NCI-H146 treated with DMSO at 0.1 percent for 48 hours (cell line): Measurements from ENCODE around the gene CALHM6.

Experiments
- DNase-seq: peaks from one replicate; lab custom pipeline; 2025; ENCODE audit not compliant: unreplicated experiment; lab: John Stamatoyannopoulos, UW

The CALHM6 gene

GRCh38 chr6:116461331-116461931 is at the start of gene CALHM6:
CALHM6 (plus strand) TSS chr6:116461375; CDS start chr6:116461930, 555 bp downstream.
- DNase-seq: no peak

- DNase-seq: no peak
These were observed 48.9 kb upstream of the CALHM6 start for GRCh38 chr6:116412270-116412669.

DNA sequence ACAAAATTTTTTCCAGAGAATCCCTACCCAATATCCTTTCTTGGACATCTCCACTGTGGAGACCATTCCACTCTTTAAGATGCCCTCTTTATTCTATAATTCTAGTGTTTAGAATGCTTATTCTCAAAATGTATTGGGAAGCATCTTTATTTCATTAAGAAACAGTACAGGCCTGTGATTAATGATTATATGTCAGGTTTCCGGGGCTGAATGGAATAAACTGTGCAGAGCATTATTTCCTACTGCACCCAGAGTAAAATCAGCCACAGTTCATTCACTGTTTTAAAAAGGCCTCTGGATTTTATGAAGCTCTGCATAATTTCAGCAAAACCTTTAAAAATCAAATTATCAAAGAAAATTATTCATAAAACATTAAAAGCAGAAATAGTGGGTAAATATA is 47.8 kb upstream of the CALHM6 start:
- no peak for DNase-seq

DNA sequence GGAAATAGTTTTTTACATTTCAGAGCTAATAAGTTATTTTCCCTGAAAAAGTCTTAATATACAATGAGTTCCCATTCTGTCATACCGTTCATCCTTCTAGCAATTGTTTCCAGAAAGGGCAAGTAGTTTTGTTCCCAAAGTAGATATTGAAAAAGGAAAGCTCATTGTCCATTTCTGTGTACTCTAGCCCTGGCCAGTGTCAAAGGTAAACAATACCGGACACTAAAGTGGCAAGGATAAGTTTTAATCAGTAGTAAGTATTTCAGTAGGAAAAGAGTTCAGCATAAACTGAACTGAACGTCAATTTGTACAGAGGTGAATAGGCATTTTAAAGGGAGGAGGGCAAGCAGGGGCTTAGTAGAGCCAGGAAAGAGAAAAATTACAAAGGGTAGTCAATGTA is 43.5 kb upstream of the CALHM6 start:
- no peak for DNase-seq

GRCh38 chr6:116419069-116419786 is 41.9 kb upstream of the CALHM6 start:
- DNase-seq: no peak

GRCh38 chr6:116420341-116420740 is 40.8 kb upstream of the CALHM6 start:
- no peak for DNase-seq

GRCh38 chr6:116422238-116422637 is 38.9 kb upstream of the CALHM6 start:
- DNase-seq: no peak

- DNase-seq: no peak
These were observed 37.2 kb upstream of the CALHM6 start for GRCh38 chr6:116424001-116424400.

DNA sequence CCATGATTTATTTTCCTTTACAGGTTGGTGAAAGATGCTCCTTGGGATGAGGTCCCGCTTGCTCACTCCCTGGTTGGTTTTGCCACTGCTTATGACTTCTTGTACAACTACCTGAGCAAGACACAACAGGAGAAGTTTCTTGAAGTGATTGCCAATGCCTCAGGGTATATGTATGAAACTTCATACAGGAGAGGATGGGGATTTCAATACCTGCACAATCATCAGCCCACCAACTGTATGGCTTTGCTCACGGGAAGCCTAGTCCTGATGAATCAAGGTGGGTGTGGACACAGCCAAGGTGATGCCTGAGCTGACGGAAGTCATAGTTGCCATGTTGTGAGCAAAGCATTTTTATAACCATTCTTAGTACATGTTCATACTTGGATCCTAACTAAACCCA is 34.6 kb upstream of the CALHM6 start:
- DNase-seq: no peak

- no peak for DNase-seq
These were observed 32.1 kb upstream of the CALHM6 start for GRCh38 chr6:116429111-116429510.

GRCh38 chr6:116430860-116431259 is 30.3 kb upstream of the CALHM6 start:
- no peak for DNase-seq

- DNase-seq: no peak
These were observed 29.1 kb upstream of the CALHM6 start for GRCh38 chr6:116431964-116432595.

- DNase-seq: no peak
These were observed 27.9 kb upstream of the CALHM6 start for GRCh38 chr6:116433206-116433712.

- DNase-seq: no peak
These were observed 27.0 kb upstream of the CALHM6 start for GRCh38 chr6:116434056-116434725.

- DNase-seq: no peak
These were observed 24.6 kb upstream of the CALHM6 start for GRCh38 chr6:116436586-116436985.

DNA sequence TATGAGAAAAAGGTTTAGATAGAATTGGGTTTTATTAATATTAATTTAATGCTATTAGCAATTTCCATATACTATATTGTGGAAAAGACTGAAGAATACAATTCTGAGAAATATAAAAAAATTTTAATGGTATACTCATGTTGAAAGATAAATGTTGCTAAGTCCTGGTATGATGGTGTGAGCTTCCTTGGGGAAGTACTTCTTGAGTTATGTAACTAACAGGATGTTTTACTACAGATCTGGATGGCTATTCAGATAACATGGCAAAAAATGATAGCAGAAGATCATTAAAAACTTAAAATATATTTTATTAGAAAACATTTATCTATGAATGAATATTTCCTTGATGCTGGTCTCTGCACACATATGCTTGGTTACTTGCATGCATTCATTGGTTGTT is 23.5 kb upstream of the CALHM6 start:
- DNase-seq: no peak

GRCh38 chr6:116438590-116439448 is 22.4 kb upstream of the CALHM6 start:
- no peak for DNase-seq

- DNase-seq: no peak
These were observed 21.6 kb upstream of the CALHM6 start for GRCh38 chr6:116439522-116440051.

DNA sequence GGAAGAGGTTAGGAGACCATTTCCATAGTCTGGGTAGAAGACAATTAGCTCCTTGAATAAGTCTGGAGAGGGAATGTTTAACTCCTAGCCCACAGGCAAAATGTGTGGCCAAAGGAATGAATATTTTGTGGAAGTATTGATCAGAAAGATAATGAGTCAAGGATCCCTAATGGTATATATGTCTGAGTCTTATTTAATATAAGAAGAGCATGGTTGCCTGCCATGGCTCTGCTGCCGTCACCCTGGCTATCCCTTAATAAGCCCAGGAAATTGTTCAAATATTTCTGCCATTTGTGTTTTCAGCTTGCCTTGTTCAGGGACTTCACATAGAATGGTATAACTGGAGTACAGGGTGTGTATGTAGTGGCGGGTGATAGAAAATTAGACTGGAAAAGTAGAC is 18.1 kb upstream of the CALHM6 start:
- DNase-seq: no peak

DNA sequence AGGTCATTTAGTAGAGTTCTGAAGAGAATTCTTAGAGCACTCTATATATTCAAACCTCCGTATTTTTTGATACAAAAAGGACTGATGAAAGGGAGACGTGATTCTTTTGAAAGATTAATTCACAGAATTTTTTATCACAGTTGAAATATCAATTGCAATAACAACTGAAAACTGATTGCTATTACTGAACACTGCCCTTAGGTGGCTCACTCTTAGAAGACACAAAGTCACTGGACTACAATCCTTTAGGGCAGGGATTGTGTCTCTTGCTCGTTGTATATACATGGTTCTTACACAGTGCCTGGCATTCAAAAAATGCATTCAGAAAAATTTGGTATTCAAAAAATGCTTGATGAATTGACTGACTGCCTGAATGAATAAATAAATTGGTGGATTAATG is 17.1 kb upstream of the CALHM6 start:
- DNase-seq: no peak
